ENCODE results near the gene MEX3A.
"Not testable (repeated sequence)": the region's sequence is repeated elsewhere in the genome, so short reads cannot be mapped to it uniquely, and the experiment has no call there.

Gene MEX3A

GRCh38 chr1:156076609-156077429 lies 5.4 kb downstream of the MEX3A start:
- no peak for DNase-seq

- DNase-seq: no peak
These were observed 6.5 kb downstream of the MEX3A start for GRCh38 chr1:156075775-156076204.

DNA sequence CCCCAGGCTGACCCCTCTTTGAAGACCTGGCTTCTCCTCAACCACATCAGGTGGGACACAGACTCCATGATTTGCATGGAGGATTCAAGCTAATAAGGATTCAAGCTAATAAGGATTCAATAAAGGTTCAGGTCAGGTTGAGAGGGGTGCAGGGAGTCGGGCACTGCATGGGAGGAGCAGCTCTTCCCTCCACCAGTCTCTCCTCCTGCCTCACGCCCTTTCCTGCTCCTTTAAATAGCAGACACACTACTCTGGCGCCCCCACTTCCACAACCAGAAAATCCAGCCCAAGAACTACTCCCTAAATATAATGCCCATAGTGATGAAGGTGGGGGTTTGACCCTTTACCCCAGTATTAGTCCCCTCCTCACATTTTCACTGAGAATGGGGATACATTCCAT lies 7.1 kb downstream of the MEX3A start:
- DNase-seq: no peak

- no peak for DNase-seq
These were observed 7.6 kb downstream of the MEX3A start for GRCh38 chr1:156074661-156075060.

DNA sequence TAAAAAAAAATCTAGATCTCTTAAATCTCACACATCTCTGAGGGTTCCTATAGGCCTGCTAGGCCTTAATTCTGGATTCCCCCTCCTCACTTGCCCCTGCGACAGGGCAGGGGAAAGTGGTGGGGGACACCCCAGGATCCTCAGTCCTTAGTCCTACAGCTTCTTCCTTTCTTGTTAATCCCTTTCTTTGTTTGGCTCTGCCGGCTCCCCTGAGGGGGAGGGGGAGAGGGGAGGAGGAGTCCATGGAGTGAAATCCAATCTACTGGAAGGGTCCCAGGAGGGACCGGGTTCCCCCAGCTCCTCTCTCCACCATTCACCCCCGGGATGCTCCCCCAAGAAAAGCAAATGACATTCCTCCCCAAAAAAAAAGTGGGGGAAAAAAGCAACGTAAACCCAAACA lies 8.5 kb downstream of the MEX3A start:
- DNase-seq: no peak

GRCh38 chr1:156073110-156073687 lies 9.1 kb downstream of the MEX3A start:
- no peak for DNase-seq

- no peak for DNase-seq
These were observed 10.0 kb downstream of the MEX3A start for GRCh38 chr1:156072251-156072650.

DNA sequence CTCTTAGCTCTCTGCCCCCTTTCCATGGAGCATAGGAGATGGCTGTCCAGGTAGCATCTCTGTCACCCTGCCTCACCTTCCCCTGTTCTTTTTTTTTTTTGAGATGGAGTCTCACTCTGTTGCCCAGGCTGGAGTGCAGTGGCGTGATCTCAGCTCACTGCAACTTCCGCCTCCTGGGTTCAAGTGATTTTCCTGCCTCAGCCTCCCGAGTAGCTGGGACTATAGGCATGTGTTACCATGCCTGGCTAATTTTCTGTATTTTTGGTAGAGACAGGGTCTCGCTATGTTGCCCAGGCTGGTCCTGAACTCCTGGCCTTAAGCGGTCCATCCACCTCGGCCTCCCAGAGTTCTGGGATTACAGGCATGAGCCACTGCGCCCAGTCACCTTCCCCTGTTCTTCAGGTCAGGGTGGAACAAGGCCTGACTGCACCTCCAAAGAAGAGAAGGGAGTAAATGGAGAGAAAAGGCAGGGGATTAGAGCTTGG lies 10.9 kb downstream of the MEX3A start:
- not testable (repeated sequence) for DNase-seq

GRCh38 chr1:156070548-156070947 lies 11.7 kb downstream of the MEX3A start:
- DNase-seq: no peak

GRCh38 chr1:156069490-156070455 lies 12.5 kb downstream of the MEX3A start:
- DNase-seq: no peak

- DNase-seq: no peak
These were observed 15.0 kb downstream of the MEX3A start for GRCh38 chr1:156067262-156067661.

GRCh38 chr1:156065871-156066270 lies 16.4 kb downstream of the MEX3A start:
- DNase-seq: no peak

- DNase-seq: no peak
These were observed 17.1 kb downstream of the MEX3A start for GRCh38 chr1:156065212-156065611.

GRCh38 chr1:156064615-156065014 lies 17.6 kb downstream of the MEX3A start:
- no peak for DNase-seq

GRCh38 chr1:156063997-156064285 lies 18.3 kb downstream of the MEX3A start:
- no peak for DNase-seq

DNA sequence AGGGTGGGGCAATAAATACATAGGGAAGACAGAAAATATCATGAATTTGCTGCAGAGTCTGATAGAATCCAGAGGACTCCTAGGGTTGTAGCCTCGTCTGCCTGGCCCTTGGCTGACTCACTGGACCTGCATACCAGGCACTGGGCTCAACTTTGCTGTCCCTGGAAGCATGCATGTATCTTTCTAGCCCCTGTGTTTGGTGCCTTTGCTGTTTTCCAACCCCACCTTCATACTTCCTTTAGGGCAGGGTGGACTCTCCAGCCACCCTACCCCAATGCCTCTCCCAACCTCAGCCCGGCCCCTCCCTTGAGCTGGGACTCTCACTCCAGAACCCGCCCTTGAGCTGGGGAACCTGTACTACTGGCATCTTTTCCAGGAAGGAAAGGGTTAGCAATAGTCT lies 20.1 kb downstream of the MEX3A start:
- DNase-seq: no peak

GRCh38 chr1:156060937-156061636 lies 21.2 kb downstream of the MEX3A start, which contains the start of gene RAB25:
Gene RAB25 (plus strand): TSS chr1:156061160. CDS start chr1:156061401, 241 bp downstream.
- no peak for DNase-seq

- no peak for DNase-seq
These were observed 25.9 kb downstream of the MEX3A start for GRCh38 chr1:156056326-156056849.

DNA sequence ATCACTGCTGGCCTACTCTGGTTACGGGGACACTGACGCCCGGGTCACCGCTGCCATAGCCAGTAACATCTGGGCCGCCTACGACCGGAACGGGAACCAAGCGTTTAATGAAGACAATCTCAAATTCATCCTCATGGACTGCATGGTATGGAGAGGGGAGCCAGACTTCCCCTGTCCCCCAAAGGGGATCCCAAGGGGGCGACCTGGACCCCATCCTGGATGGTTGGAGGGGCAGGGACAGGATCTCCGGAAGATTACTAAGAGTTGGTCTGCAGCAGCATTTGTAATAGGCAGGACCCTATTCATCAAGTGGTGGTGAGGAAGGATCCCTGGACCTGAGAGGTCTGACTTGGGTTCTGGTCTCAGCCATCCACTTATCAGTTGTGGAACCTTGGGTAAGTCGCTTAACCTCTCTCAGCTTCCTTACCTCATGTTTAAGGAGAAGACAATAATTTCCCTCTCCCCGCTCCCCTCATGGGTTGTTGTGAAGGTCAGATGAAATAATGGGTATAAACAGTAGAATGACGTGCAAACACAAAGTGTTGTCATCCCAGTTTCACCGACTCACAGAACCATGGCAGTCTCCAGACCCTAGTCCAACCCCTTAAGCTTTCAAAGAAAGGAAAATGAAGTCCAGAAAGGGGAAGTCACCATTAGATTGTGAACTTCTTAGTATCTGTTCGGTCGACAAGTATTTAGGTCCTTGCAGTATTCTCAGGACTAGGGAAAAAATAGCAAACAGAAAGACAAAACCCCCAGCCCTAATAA lies 26.8 kb downstream of the MEX3A start:
- DNase-seq: no peak

- DNase-seq: peak; percentile 98 to 99
These were observed 27.6 kb downstream of the MEX3A start, which contains the start of gene LAMTOR2 for GRCh38 chr1:156054500-156055280. Gene LAMTOR2 (plus strand): TSS chr1:156054782. CDS start chr1:156054890, 108 bp downstream.

Data from NCI-H1930 (cell line).